IPS-15b (cell line): Measurements from ENCODE around the gene CCL17.
"Not testable (repeated sequence)": the region's sequence is repeated elsewhere in the genome, so short reads cannot be mapped to it uniquely, and the experiment has no call there.

Experiments
- H3K27me3 ChIP-seq: one replicate; pipeline ENCODE4 v1.6.1; 2013; ENCODE audit warnings: low read length; ENCODE audit not compliant: control insufficient read depth, insufficient read depth
- H3K36me3 ChIP-seq: one replicate; pipeline ENCODE4 v1.6.1; 2013; ENCODE audit warnings: low read length; ENCODE audit not compliant: control insufficient read depth, insufficient read depth
- H3K4me1 ChIP-seq: one replicate; pipeline ENCODE4 v1.6.1; 2013; ENCODE audit warnings: mild to moderate bottlenecking, low read length; ENCODE audit not compliant: control insufficient read depth, insufficient read depth
- H3K4me3 ChIP-seq: one replicate; pipeline ENCODE4 v1.5.1; 2013; ENCODE audit warnings: low read depth, low read length
- H3K9ac ChIP-seq: one replicate; pipeline ENCODE4 v1.6.1; 2013; ENCODE audit warnings: low read depth, mild to moderate bottlenecking, low read length
- H3K9me3 ChIP-seq: one replicate; pipeline ENCODE4 v1.6.1; 2013; ENCODE audit warnings: mild to moderate bottlenecking, low read length; ENCODE audit not compliant: control insufficient read depth, insufficient read depth

The CCL17 gene

GRCh38 chr16:57371494-57372371, 32.8 kb upstream of the CCL17 start:
- Histone ChIP-seq H3K27me3 (no peaks in the 10 kb centered on the region), H3K9me3 (no peaks in the 10 kb centered on the region), H3K9ac (no peak overlapping the region), H3K4me3 (no peak overlapping the region), H3K4me1 (peaks cover 6% of the 10 kb centered on the region), H3K36me3 (no peaks in the 10 kb centered on the region)

- H3K9ac ChIP-seq, result no peak within 1 kb of the TSS
- H3K4me3 ChIP-seq, result peak within 1 kb of the TSS; percentile 8
- H3K27me3 ChIP-seq, result no peaks in the 10 kb centered on the region
- no peaks in the 10 kb centered on the region for H3K36me3 ChIP-seq
- peaks cover 6% of the 10 kb centered on the region for H3K4me1 ChIP-seq
- H3K9me3 ChIP-seq, result no peaks in the 10 kb centered on the region
These were observed 32.0 kb upstream of the CCL17 start, which contains the start of gene CX3CL1 for GRCh38 chr16:57372372-57373116. TSS of gene CX3CL1 (plus strand) at chr16:57372490. CDS start at chr16:57372569, 79 bp downstream.

- Histone ChIP-seq H3K4me1 (peaks cover 6% of the 10 kb centered on the region), H3K27me3 (no peaks in the 10 kb centered on the region), H3K36me3 (no peaks in the 10 kb centered on the region), H3K9me3 (no peaks in the 10 kb centered on the region), H3K4me3 (no peak overlapping the region), H3K9ac (no peak overlapping the region)
These were observed 31.2 kb upstream of the CCL17 start for GRCh38 chr16:57373117-57373947.

GRCh38 chr16:57374067-57374534, 30.5 kb upstream of the CCL17 start:
- H3K9me3 ChIP-seq, result no peaks in the 10 kb centered on the region
- no peaks in the 10 kb centered on the region for H3K36me3 ChIP-seq
- H3K9ac ChIP-seq, result no peak overlapping the region
- no peak overlapping the region for H3K4me3 ChIP-seq
- H3K4me1 ChIP-seq, result peaks cover 6% of the 10 kb centered on the region
- H3K27me3 ChIP-seq, result no peaks in the 10 kb centered on the region

- H3K27me3 ChIP-seq, H3K4me3 ChIP-seq, H3K9ac ChIP-seq, H3K36me3 ChIP-seq, H3K4me1 ChIP-seq, H3K9me3 ChIP-seq: not testable (repeated sequence)
These were observed 29.6 kb upstream of the CCL17 start for GRCh38 chr16:57374925-57375465.

GRCh38 chr16:57376313-57376818, 28.2 kb upstream of the CCL17 start:
- H3K4me3 ChIP-seq, result no peak overlapping the region
- no peaks in the 10 kb centered on the region for H3K27me3 ChIP-seq
- H3K36me3 ChIP-seq, result no peaks in the 10 kb centered on the region
- no peak overlapping the region for H3K9ac ChIP-seq
- peaks cover 6% of the 10 kb centered on the region for H3K4me1 ChIP-seq
- H3K9me3 ChIP-seq, result no peaks in the 10 kb centered on the region

- Histone ChIP-seq H3K36me3 (no peaks in the 10 kb centered on the region), H3K4me1 (peaks cover 6% of the 10 kb centered on the region), H3K4me3 (no peak overlapping the region), H3K9me3 (no peaks in the 10 kb centered on the region), H3K27me3 (no peaks in the 10 kb centered on the region), H3K9ac (peak overlapping the region; percentile 12)
These were observed 27.3 kb upstream of the CCL17 start for GRCh38 chr16:57377080-57377841.

- Histone ChIP-seq H3K4me3 (no peak overlapping the region), H3K36me3 (no peaks in the 10 kb centered on the region), H3K4me1 (no peaks in the 10 kb centered on the region), H3K9ac (no peak overlapping the region), H3K9me3 (no peaks in the 10 kb centered on the region), H3K27me3 (no peaks in the 10 kb centered on the region)
These were observed 25.0 kb upstream of the CCL17 start for GRCh38 chr16:57379579-57379978.

- Histone ChIP-seq H3K4me3 (no peak overlapping the region), H3K27me3 (no peaks in the 10 kb centered on the region), H3K36me3 (no peaks in the 10 kb centered on the region), H3K9ac (no peak overlapping the region), H3K9me3 (no peaks in the 10 kb centered on the region), H3K4me1 (no peaks in the 10 kb centered on the region)
These were observed 23.7 kb upstream of the CCL17 start for GRCh38 chr16:57380671-57381462.
